Smooth muscle cell (in vitro differentiated cells): ENCODE data around the gene MVB12A. TPM values are rescaled to one million over a fixed set of nuclear protein-coding genes. Genes with fewer than 3 reads are reported as not detected.

ENCODE experiments used
- DNase-seq: peaks from one replicate; lab custom pipeline; 2025; ENCODE audit not compliant: unreplicated experiment; lab: John Stamatoyannopoulos, UW
- H2AFZ ChIP-seq: fragments of 200-600 bp; sonication (generic); 2 replicates; pipeline ENCODE4 v1.6.0; 2016; ENCODE audit warnings: antibody characterized with exemption, low read depth, mild to moderate bottlenecking
- H3F3A ChIP-seq: fragments of 200-600 bp; sonication (generic); 2 replicates; pipeline ENCODE4 v1.6.0; 2017; ENCODE audit warnings: antibody characterized with exemption, low read depth
- H3K27ac ChIP-seq: fragments of 200-600 bp; sonication (generic); 2 replicates; pipeline ENCODE4 v1.5.1; 2016; ENCODE audit warnings: low read depth, mild to moderate bottlenecking
- H3K27me3 ChIP-seq: fragments of 200-600 bp; sonication (generic); 2 replicates; pipeline ENCODE4 v1.6.1; 2016; ENCODE audit warnings: low read depth, mild to moderate bottlenecking
- H3K36me3 ChIP-seq: fragments of 200-600 bp; sonication (generic); 2 replicates; pipeline ENCODE4 v1.5.1; 2016; ENCODE audit warnings: low read depth
- H3K4me1 ChIP-seq: fragments of 200-600 bp; sonication (generic); 2 replicates; pipeline ENCODE4 v1.5.1; 2016; ENCODE audit warnings: low read depth
- H3K4me2 ChIP-seq: fragments of 200-600 bp; sonication (generic); 2 replicates; pipeline ENCODE4 v1.6.0; 2016; ENCODE audit warnings: mild to moderate bottlenecking
- H3K4me3 ChIP-seq: fragments of 200-600 bp; sonication (generic); 2 replicates; pipeline ENCODE4 v1.5.1; 2016; ENCODE audit warnings: mild to moderate bottlenecking
- H3K79me2 ChIP-seq: fragments of 200-600 bp; sonication (generic); 2 replicates; pipeline ENCODE4 v1.6.0; 2016; ENCODE audit warnings: low read depth, mild to moderate bottlenecking
- H3K9ac ChIP-seq: fragments of 200-600 bp; sonication (generic); 2 replicates; pipeline ENCODE4 v1.6.0; 2016; ENCODE audit warnings: low read depth
- H3K9me3 ChIP-seq: fragments of 200-600 bp; sonication (generic); replicated peaks from 2 replicates; pipeline ENCODE4 v1.5.1; 2016; ENCODE audit warnings: low read depth
- H4K20me1 ChIP-seq: fragments of 200-600 bp; sonication (generic); 2 replicates; pipeline ENCODE4 v1.6.0; 2016; ENCODE audit warnings: low read depth
- CTCF ChIP-seq: fragments of 200-600 bp; sonication (generic); IDR thresholded peaks from 2 replicates; pipeline ENCODE4 v1.5.1; 2017; ENCODE audit warnings: borderline replicate concordance, mild to moderate bottlenecking, antibody characterized with exemption; ENCODE audit not compliant: insufficient read depth, poor library complexity, severe bottlenecking
- WGBS: methylation state at CpG from one replicate; pipeline ENCODE4 v1.1.7; 2016; ENCODE audit warnings: low lambda C conversion rate; 5-methylcytosine and 5-hydroxymethylcytosine counted together
- polyA plus RNA-seq: library from polyadenylated mRNA; unstranded; fragments of >200 nt; fragmentation: Nextera tagmentation; extraction: Ambion mirVana; gene quantifications from 2 replicates; pipeline ENCODE4 v1.2.1, GENCODE V29; 2016
- total RNA-seq: library from RNA; depleted of rRNA; stranded (reverse); fragments of >200 nt; gene quantifications from 2 replicates; pipeline ENCODE4 v1.2.3, GENCODE V29; 2014

Gene MVB12A
- total and polyA plus RNA-seq, 2 experiments from 2014 or later = 68.1 to 98.1 TPM

DNA sequence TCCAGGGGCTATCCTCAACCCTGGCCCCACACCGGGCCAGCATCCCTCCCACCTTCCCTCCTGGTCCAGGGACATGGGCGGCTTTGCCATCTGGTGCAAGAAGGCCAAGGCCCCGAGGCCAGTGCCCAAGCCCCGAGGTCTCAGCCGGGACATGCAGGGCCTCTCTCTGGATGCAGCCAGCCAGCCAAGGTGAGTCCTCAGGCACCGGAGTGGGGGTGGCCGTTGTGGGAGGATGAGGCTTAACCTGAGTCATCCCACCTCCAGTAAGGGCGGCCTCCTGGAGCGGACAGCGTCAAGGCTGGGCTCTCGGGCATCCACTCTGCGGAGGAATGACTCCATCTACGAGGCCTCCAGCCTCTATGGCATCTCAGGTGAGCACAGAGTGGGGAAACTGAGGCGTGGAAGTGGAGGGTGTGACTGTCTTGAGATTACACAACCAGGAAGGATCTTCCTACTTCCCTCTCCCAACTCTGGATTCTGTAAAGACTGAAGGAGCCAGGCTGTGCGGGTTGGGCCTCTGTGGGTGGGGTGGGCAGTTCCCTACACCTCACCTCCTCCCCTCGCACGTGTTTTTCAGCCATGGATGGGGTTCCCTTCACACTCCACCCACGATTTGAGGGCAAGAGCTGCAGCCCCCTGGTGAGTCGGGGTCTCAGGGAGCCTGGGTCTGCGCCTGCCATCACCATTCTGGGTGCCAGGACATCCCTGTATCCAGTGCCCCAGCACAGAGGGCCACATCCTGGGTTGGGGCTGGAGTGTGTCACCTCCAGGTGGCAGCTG is 3.8 kb downstream of the MVB12A start:
- no peak for DNase-seq
- Histone ChIP-seq H3F3A (peaks cover 8% of the 10 kb centered on the region), H2AFZ (no peak overlapping the region), H3K9ac (no peak overlapping the region), H4K20me1 (no peaks in the 10 kb centered on the region), H3K4me1 (peaks cover 7% of the 10 kb centered on the region), H3K27ac (no peak overlapping the region), H3K4me3 (no peak overlapping the region), H3K9me3 (no peaks in the 10 kb centered on the region), H3K4me2 (no peak overlapping the region), H3K79me2 (no peaks in the 10 kb centered on the region), H3K36me3 (no peaks in the 10 kb centered on the region), H3K27me3 (no peaks in the 10 kb centered on the region)
- 94% methylated on average over 20 of the region's 20 CpGs for WGBS
- TF ChIP-seq CTCF = no peak

DNA sequence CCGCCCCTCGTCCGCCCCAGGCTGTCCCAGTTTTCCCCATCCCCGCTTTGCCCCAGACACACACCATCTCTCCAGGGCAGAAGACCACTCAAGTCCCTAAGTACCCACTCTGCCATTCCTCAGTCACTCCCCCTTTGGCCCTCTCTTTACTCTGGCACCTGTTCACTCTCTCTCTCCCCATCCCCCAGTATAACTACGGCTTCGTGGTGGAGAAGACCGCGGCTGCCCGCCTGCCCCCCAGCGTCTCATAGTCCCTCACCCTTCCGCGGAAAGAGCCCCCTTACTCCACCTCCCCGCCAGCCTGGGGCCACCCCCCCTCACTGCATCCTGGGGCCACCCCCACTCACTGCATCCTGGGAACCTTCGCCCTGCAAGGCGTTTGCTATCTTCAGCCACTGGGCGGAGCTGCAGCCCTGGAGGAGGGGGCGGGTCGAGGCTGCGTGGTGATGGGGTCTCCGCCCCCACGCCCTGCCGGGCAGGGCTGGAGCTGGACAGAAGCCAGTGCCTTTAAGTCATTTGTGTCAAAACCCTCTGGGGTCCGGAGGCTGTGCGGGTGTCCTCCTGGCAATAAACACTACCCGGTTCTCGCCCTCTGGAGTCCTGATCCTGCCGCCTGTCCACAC is 5.0 kb downstream of the MVB12A start:
- Histone ChIP-seq H3K9me3 (no peaks in the 10 kb centered on the region), H3K27ac (no peak overlapping the region), H3K9ac (no peak overlapping the region), H4K20me1 (no peaks in the 10 kb centered on the region), H2AFZ (no peak overlapping the region), H3K36me3 (no peaks in the 10 kb centered on the region), H3K79me2 (no peaks in the 10 kb centered on the region), H3F3A (no peaks in the 10 kb centered on the region), H3K4me3 (no peak overlapping the region), H3K4me1 (no peaks in the 10 kb centered on the region), H3K4me2 (no peak overlapping the region), H3K27me3 (no peaks in the 10 kb centered on the region)
- peak; percentile 40 for TF ChIP-seq CTCF
- WGBS = 11% methylated on average over 24 of the region's 27 CpGs
- peak; percentile 16 for DNase-seq

GRCh38 chr19:17429641-17430113 is 9.8 kb downstream of the MVB12A start:
- no peak overlapping the region for H2AFZ ChIP-seq
- no peak overlapping the region for H3K4me3 ChIP-seq
- H3K4me1 ChIP-seq = no peaks in the 10 kb centered on the region
- DNase-seq = no peak
- TF ChIP-seq CTCF = no peak
- no peaks in the 10 kb centered on the region for H3F3A ChIP-seq
- no peaks in the 10 kb centered on the region for H3K36me3 ChIP-seq
- no peaks in the 10 kb centered on the region for H3K9me3 ChIP-seq
- H3K79me2 ChIP-seq = no peaks in the 10 kb centered on the region
- H3K27me3 ChIP-seq = no peaks in the 10 kb centered on the region
- no peak overlapping the region for H3K27ac ChIP-seq
- 83% methylated on average over 17 of the region's 17 CpGs for WGBS
- no peaks in the 10 kb centered on the region for H4K20me1 ChIP-seq
- H3K4me2 ChIP-seq = no peak overlapping the region
- H3K9ac ChIP-seq = no peak overlapping the region
